OCI-LY1 (cell line): ENCODE data around the gene PYGO2.

Experiments used
- EZH2 ChIP-seq: fragments of 200-600 bp; sonication (generic), shearing (Covaris generic); IDR thresholded peaks from 2 replicates; pipeline ENCODE4 v1.8.0; 2017; ENCODE audit warnings: borderline replicate concordance, mixed run types, mild to moderate bottlenecking, antibody characterized with exemption, low read length, moderate library complexity, mixed read lengths
- TF ChIP-seq, protein P1 (sequence below): fragments of 200-600 bp; sonication (generic), shearing (Covaris generic); IDR thresholded peaks from 2 replicates; pipeline ENCODE4 v1.5.1; 2017; ENCODE audit warnings: mild to moderate bottlenecking, antibody characterized with exemption, low read length, moderate library complexity, mixed read lengths

- TF ChIP-seq, protein P1, sequence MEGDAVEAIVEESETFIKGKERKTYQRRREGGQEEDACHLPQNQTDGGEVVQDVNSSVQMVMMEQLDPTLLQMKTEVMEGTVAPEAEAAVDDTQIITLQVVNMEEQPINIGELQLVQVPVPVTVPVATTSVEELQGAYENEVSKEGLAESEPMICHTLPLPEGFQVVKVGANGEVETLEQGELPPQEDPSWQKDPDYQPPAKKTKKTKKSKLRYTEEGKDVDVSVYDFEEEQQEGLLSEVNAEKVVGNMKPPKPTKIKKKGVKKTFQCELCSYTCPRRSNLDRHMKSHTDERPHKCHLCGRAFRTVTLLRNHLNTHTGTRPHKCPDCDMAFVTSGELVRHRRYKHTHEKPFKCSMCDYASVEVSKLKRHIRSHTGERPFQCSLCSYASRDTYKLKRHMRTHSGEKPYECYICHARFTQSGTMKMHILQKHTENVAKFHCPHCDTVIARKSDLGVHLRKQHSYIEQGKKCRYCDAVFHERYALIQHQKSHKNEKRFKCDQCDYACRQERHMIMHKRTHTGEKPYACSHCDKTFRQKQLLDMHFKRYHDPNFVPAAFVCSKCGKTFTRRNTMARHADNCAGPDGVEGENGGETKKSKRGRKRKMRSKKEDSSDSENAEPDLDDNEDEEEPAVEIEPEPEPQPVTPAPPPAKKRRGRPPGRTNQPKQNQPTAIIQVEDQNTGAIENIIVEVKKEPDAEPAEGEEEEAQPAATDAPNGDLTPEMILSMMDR: no peak
- no peak for TF ChIP-seq EZH2
Measured at GRCh38 chr1:154972213-154972516, 10.6 kb upstream of the PYGO2 start.
